NCI-H128 (cell line): Measurements from ENCODE around the gene CDK7.

ENCODE experiments used
- DNase-seq: peaks from one replicate; lab custom pipeline; 2025; ENCODE audit not compliant: unreplicated experiment; lab: John Stamatoyannopoulos, UW

Gene CDK7

GRCh38 chr5:69288688-69289087 lies 54.0 kb downstream of the CDK7 start:
- DNase-seq = no peak

DNA sequence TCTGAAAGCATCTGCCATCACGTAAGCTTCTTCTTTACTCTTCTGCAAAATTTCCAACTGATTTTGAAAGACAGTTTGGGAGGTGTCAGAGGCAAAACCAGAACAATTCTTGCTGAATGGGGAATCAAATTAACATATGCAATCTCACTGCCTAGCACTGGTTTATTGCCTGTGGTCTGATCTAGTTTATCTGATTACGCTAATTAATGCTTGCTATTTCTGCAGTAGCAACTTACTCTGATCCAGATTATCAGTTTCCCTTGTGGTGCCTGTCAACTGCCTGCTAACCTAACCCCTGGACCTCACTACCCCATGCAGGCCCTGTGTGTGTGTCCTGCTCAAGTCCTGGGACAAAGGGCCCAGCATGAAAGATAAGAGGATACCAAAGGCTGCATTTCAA lies 57.6 kb downstream of the CDK7 start:
- DNase-seq = no peak

GRCh38 chr5:69293882-69294281 lies 59.2 kb downstream of the CDK7 start:
- DNase-seq = no peak

DNA sequence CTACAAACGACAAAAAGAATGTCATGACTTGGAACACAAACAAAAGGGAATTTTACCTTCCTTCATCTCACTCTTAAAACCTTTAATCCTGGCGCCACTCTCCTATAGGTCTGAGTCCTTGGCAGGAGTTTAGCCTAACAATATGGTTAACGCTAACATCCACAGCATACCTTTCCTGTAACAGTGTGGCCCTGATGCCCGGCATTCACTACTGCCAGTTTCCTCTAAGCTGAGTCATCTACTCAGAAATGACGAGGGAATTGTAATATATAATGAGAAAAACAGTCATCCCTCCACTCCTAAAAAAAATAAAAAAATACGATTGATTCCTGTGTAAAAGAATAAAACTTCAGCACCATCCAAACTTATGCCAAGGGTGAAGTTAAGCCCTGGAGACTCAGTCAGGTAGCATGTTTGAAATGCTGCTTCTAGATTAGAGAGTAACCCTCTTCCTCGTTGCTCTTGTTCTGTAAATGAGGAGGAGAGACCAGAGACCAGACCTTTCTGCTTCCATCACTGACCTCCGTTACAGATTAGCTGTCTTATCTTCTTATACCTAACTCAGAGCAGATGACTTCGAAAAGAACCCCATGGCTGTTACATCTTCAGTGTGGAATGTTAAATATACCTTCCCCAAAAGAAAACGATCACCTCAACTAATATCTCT lies 60.5 kb downstream of the CDK7 start:
- DNase-seq = no peak

DNA sequence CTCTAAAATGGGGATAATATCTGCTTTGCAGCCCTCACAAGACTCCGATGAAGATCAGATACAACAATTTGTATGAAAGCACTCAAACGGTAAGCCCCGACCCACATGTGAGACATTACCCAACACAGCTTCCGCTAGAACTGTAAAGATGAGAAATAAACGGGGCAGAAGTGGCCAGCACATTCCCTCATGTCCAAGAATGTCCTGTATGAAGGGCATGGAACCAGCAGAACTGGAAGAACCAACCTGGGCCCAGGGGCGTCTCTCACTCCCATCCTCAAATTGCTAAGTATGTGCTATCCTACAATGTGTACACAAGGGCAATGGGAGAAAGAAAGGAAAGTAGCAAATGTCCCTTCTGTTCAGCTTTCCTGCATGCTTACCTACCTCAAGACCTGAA lies 64.9 kb downstream of the CDK7 start:
- no peak for DNase-seq

- DNase-seq = no peak
Observed at GRCh38 chr5:69300537-69301203, 66.0 kb downstream of the CDK7 start.

DNA sequence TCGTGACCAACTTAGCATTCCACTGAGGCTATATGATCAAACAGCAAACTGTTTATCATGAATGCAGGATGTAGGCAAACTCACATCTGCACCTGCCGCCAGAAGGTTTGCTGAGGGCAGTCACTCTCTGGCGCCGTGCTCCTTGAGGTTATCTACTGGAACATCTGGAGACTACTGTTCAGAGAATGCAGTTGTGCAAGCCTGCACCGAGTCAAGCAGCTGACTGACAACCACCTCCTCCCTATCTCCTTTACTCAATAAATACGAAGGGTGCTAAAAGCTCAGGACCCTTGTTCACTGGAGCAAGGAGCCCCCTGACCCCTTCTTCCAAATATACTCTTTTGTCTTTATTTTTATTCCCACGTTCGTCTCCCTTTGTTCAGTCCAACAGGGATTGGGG lies 70.8 kb downstream of the CDK7 start:
- no peak for DNase-seq

GRCh38 chr5:69308046-69308553 lies 73.4 kb downstream of the CDK7 start:
- no peak for DNase-seq

- no peak for DNase-seq
Observed at GRCh38 chr5:69309380-69309779, 74.7 kb downstream of the CDK7 start.

GRCh38 chr5:69312459-69313160 lies 77.9 kb downstream of the CDK7 start:
- DNase-seq = no peak

- no peak for DNase-seq
Observed at GRCh38 chr5:69313428-69313827, 78.7 kb downstream of the CDK7 start.

DNA sequence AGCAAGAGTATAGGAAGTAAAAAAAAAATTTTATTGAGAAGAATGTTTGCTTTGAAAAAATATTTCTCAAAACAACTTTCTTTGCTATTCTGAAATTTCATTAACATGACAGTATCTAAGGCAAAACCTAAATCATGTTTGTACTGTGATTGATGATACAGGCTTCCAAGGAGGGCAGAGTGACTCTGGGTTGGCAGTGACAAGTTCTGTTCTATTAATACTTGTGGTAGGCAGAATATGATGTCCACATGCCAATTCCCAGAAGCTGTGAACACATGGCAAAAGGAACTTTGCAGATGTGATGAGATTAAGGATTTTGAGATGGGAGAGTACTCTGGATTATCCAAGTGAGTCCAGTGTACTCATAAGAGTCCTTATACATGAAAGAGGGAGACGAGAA lies 81.3 kb downstream of the CDK7 start:
- DNase-seq = no peak

GRCh38 chr5:69317391-69317790 lies 82.7 kb downstream of the CDK7 start:
- DNase-seq = no peak

DNA sequence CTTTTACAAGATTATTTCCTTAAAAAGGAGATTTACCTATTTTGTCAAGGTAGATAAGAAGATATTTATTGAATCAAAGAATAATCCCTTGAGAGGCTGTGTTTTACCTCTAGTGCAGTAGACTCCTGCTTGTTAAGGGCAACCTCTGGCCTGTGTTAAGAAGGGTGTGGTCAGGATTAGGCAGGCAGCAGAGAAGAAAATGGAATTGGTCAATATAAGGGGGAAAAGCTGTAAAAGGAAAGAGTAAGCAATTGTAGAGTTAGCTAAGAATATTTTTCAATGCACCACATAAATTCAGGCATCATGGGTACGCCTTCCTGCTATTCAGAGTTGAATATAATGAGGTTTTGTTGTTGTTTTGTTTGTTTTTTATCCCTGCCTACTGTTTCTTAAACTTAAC lies 91.7 kb downstream of the CDK7 start:
- no peak for DNase-seq
